ENCODE measurements around the gene PAK4.

Gene PAK4

GRCh38 chr19:39166571-39167391 is 41.2 kb downstream of the PAK4 start:
- TF ChIP-seq POLR2A (IDR thresholded peaks at IDR 0.05; ENCODE audit: low read length) (no peak), GATA1 (IDR thresholded peaks at IDR 0.05; ENCODE audit: low read depth, low read length) (no peak)
- DNase-seq: no peak

- DNase-seq: no peak
- TF ChIP-seq GATA1 (IDR thresholded peaks at IDR 0.05; ENCODE audit: low read depth, low read length) (no peak), POLR2A (IDR thresholded peaks at IDR 0.05; ENCODE audit: low read length) (no peak)
These were observed 42.1 kb downstream of the PAK4 start for GRCh38 chr19:39167461-39168257.

- no peak for TF ChIP-seq GATA1 (IDR thresholded peaks at IDR 0.05; ENCODE audit: low read depth, low read length)
- TF ChIP-seq POLR2A (IDR thresholded peaks at IDR 0.05; ENCODE audit: low read length): no peak
- DNase-seq: no peak
These were observed 42.9 kb downstream of the PAK4 start for GRCh38 chr19:39168258-39169142.

GRCh38 chr19:39169143-39169810 is 43.7 kb downstream of the PAK4 start:
- DNase-seq: no peak
- TF ChIP-seq POLR2A (IDR thresholded peaks at IDR 0.05; ENCODE audit: low read length) (no peak), GATA1 (IDR thresholded peaks at IDR 0.05; ENCODE audit: low read depth, low read length) (no peak)

GRCh38 chr19:39170386-39171231 is 45.0 kb downstream of the PAK4 start:
- no peak for DNase-seq
- no peak for TF ChIP-seq POLR2A (IDR thresholded peaks at IDR 0.05; ENCODE audit: low read length)
- TF ChIP-seq GATA1 (IDR thresholded peaks at IDR 0.05; ENCODE audit: low read depth, low read length): no peak

- TF ChIP-seq POLR2A (IDR thresholded peaks at IDR 0.05; ENCODE audit: low read length) (no peak), GATA1 (IDR thresholded peaks at IDR 0.05; ENCODE audit: low read depth, low read length) (no peak)
- no peak for DNase-seq
These were observed 46.2 kb downstream of the PAK4 start for GRCh38 chr19:39171479-39172465.

GRCh38 chr19:39172700-39173501 is 47.3 kb downstream of the PAK4 start:
- DNase-seq: no peak
- TF ChIP-seq POLR2A (IDR thresholded peaks at IDR 0.05; ENCODE audit: low read length) (no peak), GATA1 (IDR thresholded peaks at IDR 0.05; ENCODE audit: low read depth, low read length) (no peak)

GRCh38 chr19:39173502-39173991 is 48.0 kb downstream of the PAK4 start:
- TF ChIP-seq POLR2A (IDR thresholded peaks at IDR 0.05; ENCODE audit: low read length): no peak
- TF ChIP-seq GATA1 (IDR thresholded peaks at IDR 0.05; ENCODE audit: low read depth, low read length): no peak
- no peak for DNase-seq

GRCh38 chr19:39174142-39174541 is 48.6 kb downstream of the PAK4 start:
- DNase-seq: no peak

More at GRCh38 chr19:39174142-39174541, 48.6 kb downstream of the PAK4 start:
- TF ChIP-seq POLR2A (IDR thresholded peaks at IDR 0.05; ENCODE audit: low read length) (no peak), GATA1 (IDR thresholded peaks at IDR 0.05; ENCODE audit: low read depth, low read length) (no peak)
